Measurements from ENCODE around the gene MRPL45.
"Not testable (repeated sequence)": the region's sequence is repeated elsewhere in the genome, so short reads cannot be mapped to it uniquely, and the experiment has no call there.

MRPL45 gene

DNA sequence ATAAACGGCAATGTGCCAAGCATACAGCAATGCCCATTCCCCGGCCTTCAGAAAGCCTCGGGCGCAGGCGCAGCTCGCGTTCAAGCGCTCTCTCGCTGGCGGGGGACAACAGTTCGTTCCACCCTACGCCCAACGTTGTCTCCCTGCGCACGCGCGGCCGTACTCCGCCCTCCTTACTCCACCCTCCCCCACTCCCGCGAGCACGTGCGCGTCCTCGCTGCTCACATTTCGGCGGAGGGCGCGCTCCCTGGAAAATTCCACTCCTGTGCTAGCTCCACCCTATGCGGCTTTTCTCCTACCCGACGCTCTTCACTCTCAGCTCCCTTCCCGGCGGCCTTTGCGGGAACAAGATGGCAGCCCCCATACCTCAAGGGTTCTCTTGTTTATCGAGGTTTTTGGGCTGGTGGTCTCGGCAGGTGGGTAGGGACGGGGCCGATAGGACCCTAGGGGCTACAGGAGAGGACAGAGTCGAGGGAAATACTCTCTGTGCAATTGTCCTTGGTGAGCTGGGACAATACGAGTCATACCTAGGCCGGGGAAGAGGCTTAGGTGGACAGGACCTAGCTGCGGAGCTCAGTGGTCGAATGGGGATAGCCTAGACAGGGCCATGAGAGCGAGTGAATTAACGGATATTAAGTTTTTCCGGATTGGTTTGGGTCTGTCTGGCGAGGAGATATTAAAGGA, at the start of gene MRPL45:
Gene MRPL45, plus strand, starts transcription at position 335 of the 684 bp plus-strand sequence. Its CDS starts 16 bp downstream, at position 351.
- peaks cover 11% of the 10 kb centered on the region for H3K36me3 Mint-ChIP-seq (ENCODE audit: low read depth)
- H3K27me3 Mint-ChIP-seq (ENCODE audit: low read depth, poor library complexity); H3K9me3 Mint-ChIP-seq: not testable (repeated sequence)
- peaks cover 11% of the 10 kb centered on the region for H3K4me1 Mint-ChIP-seq
- H3K4me3 Mint-ChIP-seq, result peak within 1 kb of the TSS; percentile 99
- H3K27ac Mint-ChIP-seq, result peak within 1 kb of the TSS; percentile 99
- DNase-seq, result peak; percentile 96

DNA sequence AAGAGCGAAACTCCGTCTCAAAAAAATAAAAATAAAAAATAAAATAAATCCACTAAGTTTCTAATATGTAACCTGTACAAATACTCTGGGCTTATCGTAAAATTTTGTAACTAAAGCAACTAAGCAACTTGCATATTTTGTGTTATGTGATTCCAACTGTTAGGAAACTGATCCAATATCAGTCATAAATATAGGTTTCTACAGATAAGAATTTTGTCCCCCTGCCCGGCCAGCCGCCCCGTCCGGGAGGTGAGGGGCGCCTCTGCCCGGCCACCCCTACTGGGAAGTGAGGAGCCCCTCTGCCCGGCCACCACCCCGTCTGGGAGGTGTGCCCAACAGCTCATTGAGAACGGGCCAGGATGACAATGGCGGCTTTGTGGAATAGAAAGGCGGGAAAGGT, 43.8 kb upstream of the MRPL45 start:
- not testable (repeated sequence) for H3K9me3 Mint-ChIP-seq; H3K4me3 Mint-ChIP-seq; DNase-seq; H3K27ac Mint-ChIP-seq; H3K27me3 Mint-ChIP-seq (ENCODE audit: low read depth, poor library complexity)
- peaks cover 17% of the 10 kb centered on the region for H3K4me1 Mint-ChIP-seq
- H3K36me3 Mint-ChIP-seq (ENCODE audit: low read depth), result peaks cover 12% of the 10 kb centered on the region

GRCh38 chr17:38254357-38254756, 42.6 kb upstream of the MRPL45 start:
- not testable (repeated sequence) for H3K27ac Mint-ChIP-seq; H3K27me3 Mint-ChIP-seq (ENCODE audit: low read depth, poor library complexity); DNase-seq; H3K4me3 Mint-ChIP-seq; H3K9me3 Mint-ChIP-seq
- Mint-ChIP-seq H3K4me1 (peaks cover 17% of the 10 kb centered on the region), H3K36me3 (ENCODE audit: low read depth) (peaks cover 12% of the 10 kb centered on the region)

DNA sequence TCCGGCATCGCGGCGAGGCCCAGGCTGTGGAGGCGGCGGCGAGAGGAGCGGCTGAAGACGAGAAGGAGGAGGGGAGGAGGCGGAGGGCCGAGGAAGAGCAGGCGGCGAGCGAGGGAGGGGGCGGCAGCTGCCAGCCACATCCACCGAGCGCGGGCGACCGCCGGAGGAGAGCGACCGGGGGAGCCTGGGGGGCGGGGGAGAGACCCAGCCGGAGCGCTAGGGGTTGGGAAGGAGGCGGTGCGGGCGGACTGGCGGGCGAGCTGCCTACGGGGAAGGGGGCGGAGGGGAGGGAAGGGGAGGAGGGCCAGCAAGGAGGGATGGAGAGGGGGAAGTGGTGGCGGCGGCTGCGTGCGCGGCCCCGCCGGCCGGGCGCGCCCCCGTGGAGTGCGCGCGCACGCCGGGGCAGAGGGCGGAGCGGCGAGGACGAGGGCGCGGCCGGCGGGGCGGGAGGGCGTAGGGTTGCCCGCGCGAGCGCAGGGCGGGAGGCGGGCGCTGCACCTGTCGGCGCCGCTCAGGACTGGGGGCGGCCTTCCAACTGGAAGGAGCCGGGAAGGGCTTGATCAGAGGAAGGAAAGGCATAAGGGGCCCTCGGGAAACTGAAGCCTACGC, 39.9 kb upstream of the MRPL45 start:
- peak; percentile 85 for DNase-seq
- not testable (repeated sequence) for H3K4me3 Mint-ChIP-seq; H3K9me3 Mint-ChIP-seq; H3K27ac Mint-ChIP-seq; H3K27me3 Mint-ChIP-seq (ENCODE audit: low read depth, poor library complexity)
- Mint-ChIP-seq H3K4me1 (peaks cover 17% of the 10 kb centered on the region), H3K36me3 (ENCODE audit: low read depth) (peaks cover 12% of the 10 kb centered on the region)

GRCh38 chr17:38265974-38266506, 30.9 kb upstream of the MRPL45 start:
- not testable (repeated sequence) for H3K36me3 Mint-ChIP-seq (ENCODE audit: low read depth); H3K27ac Mint-ChIP-seq; H3K4me1 Mint-ChIP-seq; DNase-seq; H3K27me3 Mint-ChIP-seq (ENCODE audit: low read depth, poor library complexity); H3K9me3 Mint-ChIP-seq; H3K4me3 Mint-ChIP-seq

DNA sequence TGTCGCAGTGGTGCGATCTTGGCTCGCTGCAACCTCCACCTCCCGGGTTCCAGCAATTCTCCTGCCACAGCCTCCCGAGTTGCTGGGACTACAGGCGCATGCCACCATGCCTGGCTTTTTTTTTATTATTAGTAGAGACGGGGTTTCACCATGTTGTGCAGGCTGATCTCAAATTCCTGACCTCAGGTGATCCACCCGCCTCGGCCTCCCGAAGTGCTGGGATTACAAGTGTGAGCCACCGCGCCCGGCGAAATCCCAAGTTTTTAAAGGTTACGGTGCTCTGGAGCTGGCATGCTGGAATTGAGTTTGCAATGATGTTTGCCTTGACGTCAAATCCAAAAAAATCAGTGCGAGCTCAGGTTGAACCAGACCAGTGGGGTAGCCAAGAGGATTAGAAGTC, 30.4 kb upstream of the MRPL45 start:
- not testable (repeated sequence) for H3K4me3 Mint-ChIP-seq; H3K36me3 Mint-ChIP-seq (ENCODE audit: low read depth); H3K27me3 Mint-ChIP-seq (ENCODE audit: low read depth, poor library complexity); DNase-seq; H3K27ac Mint-ChIP-seq; H3K9me3 Mint-ChIP-seq; H3K4me1 Mint-ChIP-seq

DNA sequence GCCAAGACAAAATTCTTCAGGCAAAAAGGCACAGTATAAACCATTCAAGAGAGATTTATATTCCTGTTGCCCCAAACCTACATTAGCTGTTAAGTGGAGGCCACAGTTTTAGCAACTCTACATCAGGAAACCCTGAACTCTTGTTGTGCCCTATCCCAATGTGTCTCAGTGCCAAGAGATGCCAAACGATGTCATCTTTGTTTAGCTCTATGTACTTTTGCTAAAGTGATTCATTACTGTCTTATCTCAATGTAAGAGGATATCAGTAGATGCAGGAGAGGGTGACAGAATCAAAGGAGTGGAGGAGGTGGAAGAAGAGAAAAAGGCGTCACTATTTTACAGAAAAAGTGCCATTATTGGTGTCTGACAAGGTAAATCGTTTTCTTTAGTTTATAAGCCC, 28.8 kb upstream of the MRPL45 start:
- H3K4me1 Mint-ChIP-seq, result not testable (repeated sequence)

GRCh38 chr17:38269045-38269444, 27.9 kb upstream of the MRPL45 start:
- not testable (repeated sequence) for H3K4me3 Mint-ChIP-seq; DNase-seq; H3K27ac Mint-ChIP-seq; H3K9me3 Mint-ChIP-seq; H3K27me3 Mint-ChIP-seq (ENCODE audit: low read depth, poor library complexity); H3K36me3 Mint-ChIP-seq (ENCODE audit: low read depth); H3K4me1 Mint-ChIP-seq

More for the DNA sequence above, 28.8 kb upstream of the MRPL45 start:
- not testable (repeated sequence) for H3K9me3 Mint-ChIP-seq; DNase-seq; H3K27me3 Mint-ChIP-seq (ENCODE audit: low read depth, poor library complexity); H3K36me3 Mint-ChIP-seq (ENCODE audit: low read depth); H3K4me3 Mint-ChIP-seq; H3K27ac Mint-ChIP-seq

DNA sequence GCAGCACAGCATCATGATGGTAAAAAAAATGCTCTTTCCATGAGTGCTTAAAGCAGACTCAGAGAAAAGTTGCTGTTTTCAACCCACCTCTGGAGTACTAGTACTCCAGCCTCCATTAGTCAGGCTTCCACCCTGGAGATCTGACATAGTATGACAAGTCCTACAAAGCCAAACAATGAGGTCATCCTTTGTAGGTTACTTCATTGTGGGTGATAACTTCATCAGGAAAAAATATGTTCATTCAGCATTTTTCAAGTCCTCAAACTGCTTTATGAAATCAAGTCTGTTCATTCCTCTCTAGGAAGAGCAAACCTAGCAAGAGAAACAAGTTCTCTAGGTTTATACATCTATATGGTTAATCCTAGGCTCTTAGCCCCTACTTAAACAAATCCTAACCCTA, 27.4 kb upstream of the MRPL45 start:
- not testable (repeated sequence) for H3K4me1 Mint-ChIP-seq; H3K9me3 Mint-ChIP-seq; H3K36me3 Mint-ChIP-seq (ENCODE audit: low read depth); H3K4me3 Mint-ChIP-seq; DNase-seq; H3K27ac Mint-ChIP-seq; H3K27me3 Mint-ChIP-seq (ENCODE audit: low read depth, poor library complexity)

DNA sequence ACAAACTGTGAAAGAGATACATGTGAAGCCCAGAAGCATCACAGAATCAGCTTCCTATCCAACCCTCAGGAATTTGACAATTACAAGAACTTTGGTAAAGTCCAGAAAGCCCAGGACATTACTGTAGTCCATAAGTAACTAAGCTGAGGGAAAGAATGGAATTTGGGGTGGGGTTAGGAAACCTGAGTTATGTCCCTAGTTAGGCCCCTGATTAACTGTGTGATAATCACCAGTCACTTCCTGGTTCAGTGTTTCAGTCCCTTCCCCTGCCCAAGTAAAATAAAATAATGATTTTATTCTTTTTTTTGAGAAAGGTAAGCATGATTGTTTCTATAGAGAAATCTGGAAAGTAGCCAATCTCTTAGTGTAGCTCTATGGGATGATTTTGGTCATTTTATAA, 11.0 kb upstream of the MRPL45 start:
- peaks cover 20% of the 10 kb centered on the region for H3K4me1 Mint-ChIP-seq
- H3K9me3 Mint-ChIP-seq; H3K27me3 Mint-ChIP-seq (ENCODE audit: low read depth, poor library complexity); H3K4me3 Mint-ChIP-seq; H3K27ac Mint-ChIP-seq; DNase-seq; H3K36me3 Mint-ChIP-seq (ENCODE audit: low read depth): not testable (repeated sequence)

GRCh38 chr17:38286501-38287091, 10.4 kb upstream of the MRPL45 start:
- peaks cover 20% of the 10 kb centered on the region for H3K4me1 Mint-ChIP-seq
- H3K36me3 Mint-ChIP-seq (ENCODE audit: low read depth); H3K27me3 Mint-ChIP-seq (ENCODE audit: low read depth, poor library complexity); H3K4me3 Mint-ChIP-seq; H3K9me3 Mint-ChIP-seq: not testable (repeated sequence)
- peak; percentile 28 for DNase-seq
- H3K27ac Mint-ChIP-seq, result peak overlapping the region; percentile 90
